H9 (cell line): Measurements from ENCODE around the gene VPS18. TPM values are rescaled to one million over a fixed set of nuclear protein-coding genes. Genes with fewer than 3 reads are reported as not detected.

ENCODE experiments used
- DNase-seq: peaks from one replicate; pipeline ENCODE4 v3.0.0-alpha.2; 2017
- H2AFZ ChIP-seq: one replicate; pipeline ENCODE4 v1.6.1; 2013; ENCODE audit warnings: mild to moderate bottlenecking, low read length, control low read depth, moderate library complexity
- H2AK5ac ChIP-seq: 2 replicates; pipeline ENCODE4 v1.6.1; 2013; ENCODE audit warnings: low read length, control low read depth, mixed read lengths; ENCODE audit not compliant: insufficient read length
- H2BK120ac ChIP-seq: one replicate; pipeline ENCODE4 v1.6.1; 2013; ENCODE audit warnings: low read depth, mild to moderate bottlenecking, low read length, control low read depth, inconsistent platforms; ENCODE audit not compliant: poor library complexity, severe bottlenecking
- H2BK12ac ChIP-seq: 2 replicates; pipeline ENCODE4 v1.6.1; 2013; ENCODE audit warnings: low read length, control low read depth, mixed read lengths, low read depth; ENCODE audit not compliant: insufficient read length
- H2BK15ac ChIP-seq: 2 replicates; pipeline ENCODE4 v1.6.1; 2013; ENCODE audit warnings: low read depth, low read length, control low read depth
- H2BK20ac ChIP-seq: one replicate; pipeline ENCODE4 v1.6.1; 2013; ENCODE audit warnings: low read depth, mild to moderate bottlenecking, low read length, control low read depth, inconsistent platforms; ENCODE audit not compliant: poor library complexity, severe bottlenecking
- H2BK5ac ChIP-seq: 2 replicates; pipeline ENCODE4 v1.6.1; 2013; ENCODE audit warnings: low read length, control low read depth, mixed read lengths; ENCODE audit not compliant: insufficient read length
- H3K14ac ChIP-seq: 2 replicates; pipeline ENCODE4 v1.6.1; 2013; ENCODE audit warnings: low read length, control low read depth; ENCODE audit not compliant: insufficient read depth
- H3K18ac ChIP-seq: 2 replicates; pipeline ENCODE4 v1.6.1; 2013; ENCODE audit warnings: low read depth, mild to moderate bottlenecking, mixed read lengths, low read length, control low read depth; ENCODE audit not compliant: insufficient read length
- H3K23ac ChIP-seq: 2 replicates; pipeline ENCODE4 v1.6.1; 2013; ENCODE audit warnings: low read length, control low read depth, mixed read lengths, low read depth; ENCODE audit not compliant: insufficient read length
- H3K23me2 ChIP-seq: 2 replicates; pipeline ENCODE4 v1.6.1; 2013; ENCODE audit warnings: low read depth, mild to moderate bottlenecking, mixed read lengths, low read length, control low read depth; ENCODE audit not compliant: insufficient read length, poor library complexity, severe bottlenecking
- H3K27ac ChIP-seq: 2 replicates; pipeline ENCODE4 v1.5.1; 2013; ENCODE audit warnings: low read length, control low read depth, mixed read lengths, low read depth; ENCODE audit not compliant: insufficient read length
- H3K27me3 ChIP-seq: 2 replicates; pipeline ENCODE4 v1.6.1; 2013; ENCODE audit warnings: low read length, control low read depth, inconsistent platforms; ENCODE audit not compliant: insufficient read depth
- H3K4ac ChIP-seq: 2 replicates; pipeline ENCODE4 v1.6.1; 2013; ENCODE audit warnings: low read depth, mild to moderate bottlenecking, control low read depth, inconsistent platforms, low read length, moderate library complexity
- H3K4me1 ChIP-seq: 2 replicates; pipeline ENCODE4 v1.6.1; 2013; ENCODE audit warnings: low read length, control low read depth, inconsistent platforms; ENCODE audit not compliant: insufficient read depth
- H3K4me2 ChIP-seq: 2 replicates; pipeline ENCODE4 v1.6.1; 2013; ENCODE audit warnings: low read length, control low read depth, mixed read lengths; ENCODE audit not compliant: insufficient read length, insufficient read depth
- H3K56ac ChIP-seq: 2 replicates; pipeline ENCODE4 v1.6.1; 2013; ENCODE audit warnings: low read depth, mild to moderate bottlenecking, mixed read lengths, low read length, control low read depth; ENCODE audit not compliant: insufficient read length
- H3K79me1 ChIP-seq: 2 replicates; pipeline ENCODE4 v1.6.1; 2013; ENCODE audit warnings: low read depth, mild to moderate bottlenecking, moderate library complexity, low read length, control low read depth, inconsistent platforms; ENCODE audit not compliant: insufficient read depth, poor library complexity, severe bottlenecking
- H3K79me2 ChIP-seq: 2 replicates; pipeline ENCODE4 v1.6.1; 2013; ENCODE audit warnings: low read length, control low read depth, inconsistent platforms; ENCODE audit not compliant: insufficient read depth
- H3K9ac ChIP-seq: 2 replicates; pipeline ENCODE4 v1.6.1; 2013; ENCODE audit warnings: low read length, control low read depth, mixed read lengths; ENCODE audit not compliant: insufficient read length; ENCODE audit errors: extremely low read depth
- H3K9me3 ChIP-seq: one replicate; pipeline ENCODE4 v1.6.1; 2013; ENCODE audit warnings: low read depth, low read length, inconsistent platforms; ENCODE audit not compliant: control insufficient read depth
- H3T11ph ChIP-seq: one replicate; pipeline ENCODE4 v1.6.1; 2013; ENCODE audit warnings: mild to moderate bottlenecking, low read length, control low read depth, inconsistent platforms
- H4K20me1 ChIP-seq: one replicate; pipeline ENCODE4 v1.6.1; 2013; ENCODE audit not compliant: control insufficient read depth, insufficient read length, insufficient read depth
- H4K5ac ChIP-seq: 2 replicates; pipeline ENCODE4 v1.6.1; 2013; ENCODE audit warnings: low read depth, mild to moderate bottlenecking, mixed read lengths, low read length, control low read depth; ENCODE audit not compliant: insufficient read length
- H4K8ac ChIP-seq: replicated peaks from 2 replicates; pipeline ENCODE4 v1.6.1; 2013; ENCODE audit warnings: low read length, control low read depth, mixed read lengths, low read depth; ENCODE audit not compliant: insufficient read length
- H4K91ac ChIP-seq: 2 replicates; pipeline ENCODE4 v1.6.1; 2013; ENCODE audit warnings: low read depth, mild to moderate bottlenecking, moderate library complexity, mixed read lengths, low read length, control low read depth; ENCODE audit not compliant: insufficient read length
- H3K27ac Mint-ChIP-seq, 3 experiments: 2 replicates in 2 of 3; 3 replicates in 1 of 3; pipeline ENCODE4 v1.8.0; 2020 to 2021; ENCODE audit warnings: mixed read lengths in 3 of 3, mild to moderate bottlenecking in 1 of 3, moderate library complexity in 1 of 3
- H3K27me3 Mint-ChIP-seq: 2 replicates; pipeline ENCODE4 v1.8.0; 2021; ENCODE audit warnings: low read depth, mild to moderate bottlenecking, moderate library complexity, mixed read lengths
- H3K36me3 Mint-ChIP-seq, 3 experiments: 2 replicates in 2 of 3; 3 replicates in 1 of 3; pipeline ENCODE4 v1.8.0; 2020 to 2021; ENCODE audit warnings: low read depth in 3 of 3, mixed read lengths in 3 of 3; ENCODE audit not compliant: insufficient read depth in 1 of 3
- H3K4me1 Mint-ChIP-seq, 2 experiments: 2 replicates each; pipeline ENCODE4 v1.8.0; 2020; ENCODE audit warnings: mixed read lengths in 2 of 2
- H3K4me3 Mint-ChIP-seq, 2 experiments: 2 replicates in 1 of 2; 3 replicates in 1 of 2; pipeline ENCODE4 v1.8.0; 2020 to 2021; ENCODE audit warnings: mild to moderate bottlenecking in 2 of 2, mixed read lengths in 2 of 2, moderate library complexity in 1 of 2
- H3K9me3 Mint-ChIP-seq, 2 experiments: 2 replicates in 1 of 2; 3 replicates in 1 of 2; pipeline ENCODE4 v1.8.0; 2020; ENCODE audit warnings: mild to moderate bottlenecking in 2 of 2, mixed read lengths in 2 of 2, moderate library complexity in 1 of 2
- CTCF ChIP-seq: fragments of 200-600 bp; sonication (generic); conservative IDR thresholded peaks from 3 replicates; pipeline ENCODE4 v1.8.0; 2021; ENCODE audit warnings: antibody characterized with exemption, mild to moderate bottlenecking
- WGBS: extraction: QIAGEN DNeasy Blood & Tissue Kit; methylation state at CpG from one replicate; pipeline ENCODE4 v1.1.7; 2013; ENCODE audit warnings: missing lambda C conversion rate, low lambda C conversion rate, mixed read lengths; ENCODE audit not compliant: insufficient read length; ENCODE audit errors: extremely low coverage; 5-methylcytosine and 5-hydroxymethylcytosine counted together
- total RNA-seq: library from RNA; stranded (reverse); gene quantifications from 2 replicates; pipeline ENCODE4 v1.2.1, GENCODE V29; 2021

Gene VPS18
- total RNA-seq, 1 experiment from 2014 or later = 45.0 TPM

GRCh38 chr15:40940296-40940801, 46.1 kb downstream of the VPS18 start:
- peaks cover 8% of the 10 kb centered on the region for H3K23me2 ChIP-seq
- no CpG with 5 or more reads among the region's 15 CpGs for WGBS
- H2BK5ac ChIP-seq = no peak overlapping the region
- no peak overlapping the region for H3K27ac ChIP-seq
- H4K20me1 ChIP-seq = no peaks in the 10 kb centered on the region
- H2BK15ac ChIP-seq = no peak overlapping the region
- no peak overlapping the region for H2BK120ac ChIP-seq
- TF ChIP-seq CTCF = no peak
- H3K18ac ChIP-seq = peak overlapping the region; percentile 11
- no peaks in the 10 kb centered on the region for H3K4me1 ChIP-seq
- DNase-seq = no peak
- H3T11ph ChIP-seq = no peak overlapping the region
- Mint-ChIP-seq H3K36me3 (no peaks in the 10 kb centered on the region), H3K9me3 (no peaks in the 10 kb centered on the region), H3K27me3 (peaks cover 77% of the 10 kb centered on the region), H3K4me1 (peaks cover 26 to 30% of the 10 kb centered on the region in 2 experiments), H3K4me3 (peak overlapping the region in 1 of 2 experiments; percentile 27; a peak in 3 of 5 replicates), H3K27ac (no peak overlapping the region)
- no peak overlapping the region; the same call in 1 of the 2 replicates for H3K14ac ChIP-seq
- H3K56ac ChIP-seq = no peak overlapping the region
- H3K4me2 ChIP-seq = no peak overlapping the region
- H4K91ac ChIP-seq = no peak overlapping the region
- no peak overlapping the region for H2BK20ac ChIP-seq
- H3K79me1 ChIP-seq = no peaks in the 10 kb centered on the region
- H3K9me3 ChIP-seq = no peaks in the 10 kb centered on the region
- H3K9ac ChIP-seq = no peak overlapping the region
- no peak overlapping the region for H3K4ac ChIP-seq
- H2BK12ac ChIP-seq = no peak overlapping the region
- no peaks in the 10 kb centered on the region; the same call in 1 of the 2 replicates for H3K27me3 ChIP-seq
- H4K5ac ChIP-seq = no peak overlapping the region
- H2AK5ac ChIP-seq = no peak overlapping the region
- H2AFZ ChIP-seq = no peak overlapping the region
- no peaks in the 10 kb centered on the region for H3K79me2 ChIP-seq
- H3K23ac ChIP-seq = no peak overlapping the region
- no peak overlapping the region for H4K8ac ChIP-seq
